HTERT RPE-1 (cell line): Measurements from ENCODE around the gene MESD.
"Not testable (repeated sequence)": the region's sequence is repeated elsewhere in the genome, so short reads cannot be mapped to it uniquely, and the experiment has no call there.

Experiments
- in situ Hi-C: fragments of 300-500 bp; cut with MboI; formaldehyde crosslinking; loops from 4 replicates; pipeline ENCODE4 v1.14.3; 2020; ENCODE audit warnings: low sequenced_read_pairs

The MESD gene

GRCh38 chr15:80966431-80967197 is 23.0 kb downstream of the MESD start:
- in situ Hi-C loops = no loop called here

- in situ Hi-C loops = not testable (repeated sequence)
Measured at GRCh38 chr15:80965454-80965853, 24.2 kb downstream of the MESD start.

DNA sequence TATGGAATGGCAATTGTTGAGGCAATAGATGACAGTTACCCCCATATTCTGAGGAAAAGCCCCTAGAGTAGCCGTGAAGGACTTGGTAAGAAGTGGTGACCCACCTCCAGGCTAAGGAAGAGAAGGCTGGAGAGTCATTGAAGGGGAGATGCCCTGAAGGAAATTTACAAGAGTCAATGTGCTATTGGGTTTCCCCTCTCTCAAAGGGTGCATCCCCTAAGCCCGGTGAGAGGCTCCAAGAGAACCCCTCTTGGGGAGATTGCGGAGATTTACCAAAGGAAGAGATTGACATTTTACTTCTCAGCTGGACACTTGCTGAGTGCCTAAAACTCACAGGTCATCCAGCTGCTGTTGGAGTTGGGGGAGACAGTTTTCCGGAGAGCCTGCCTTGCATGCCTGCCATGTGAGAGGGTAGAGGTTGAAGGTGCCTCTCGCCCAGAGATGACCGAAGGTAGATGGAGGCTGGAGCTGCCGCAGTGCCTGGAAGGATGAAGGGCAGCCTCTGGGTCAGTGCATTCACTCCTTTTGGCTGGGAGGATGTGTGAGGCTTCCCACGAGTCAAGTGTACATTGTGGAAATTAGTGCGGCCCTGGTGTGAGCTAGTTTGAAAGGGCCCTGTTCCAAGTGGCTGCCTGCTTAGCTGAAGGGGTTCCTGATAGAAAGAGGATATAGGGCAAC is 30.7 kb downstream of the MESD start:
- in situ Hi-C loops = no loop called here

DNA sequence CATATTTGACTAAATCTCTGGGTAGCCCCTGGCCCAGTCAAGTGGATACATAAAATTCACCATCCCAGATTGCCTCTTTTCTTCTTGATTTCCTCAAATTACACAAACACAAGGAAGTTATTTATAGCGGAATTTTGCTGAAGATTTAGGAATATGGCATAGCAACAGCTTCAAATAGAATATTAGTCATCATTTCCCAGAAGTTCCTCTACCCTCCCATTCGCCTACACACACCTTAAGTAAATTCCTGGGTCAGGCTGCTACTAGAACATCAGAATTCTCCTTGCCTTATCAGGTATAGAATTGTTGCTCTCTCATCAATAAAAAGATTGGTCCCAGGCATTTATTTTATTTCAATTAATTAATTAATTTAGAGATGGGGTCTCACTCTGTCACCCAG is 31.6 kb downstream of the MESD start:
- in situ Hi-C loops = no loop called here

DNA sequence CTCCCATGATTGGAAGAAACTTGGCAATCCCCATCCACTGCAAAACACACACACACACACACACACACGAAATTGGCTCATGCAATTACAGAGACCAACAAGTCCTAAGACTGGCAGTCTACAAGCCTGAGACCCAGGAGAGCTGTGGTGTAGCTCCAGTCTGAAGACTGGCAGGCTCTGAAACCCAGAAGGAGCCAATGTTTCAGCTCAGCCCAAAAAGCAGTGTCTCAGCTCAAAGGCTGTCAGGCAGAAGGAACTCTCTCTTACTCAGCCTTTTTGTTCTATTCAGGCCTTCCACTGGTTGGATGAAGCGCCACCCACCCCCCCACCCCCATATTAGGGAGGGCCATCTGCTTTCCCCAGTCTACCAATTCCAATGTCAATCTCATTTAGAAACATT is 32.1 kb downstream of the MESD start:
- in situ Hi-C loops = no loop called here

GRCh38 chr15:80955571-80956452 is 33.8 kb downstream of the MESD start:
- in situ Hi-C loops = not testable (repeated sequence)

- in situ Hi-C loops = no loop called here
Measured at GRCh38 chr15:80953953-80954778, 35.5 kb downstream of the MESD start.

- in situ Hi-C loops = no loop called here
Measured at GRCh38 chr15:80953001-80953952, 36.3 kb downstream of the MESD start.

DNA sequence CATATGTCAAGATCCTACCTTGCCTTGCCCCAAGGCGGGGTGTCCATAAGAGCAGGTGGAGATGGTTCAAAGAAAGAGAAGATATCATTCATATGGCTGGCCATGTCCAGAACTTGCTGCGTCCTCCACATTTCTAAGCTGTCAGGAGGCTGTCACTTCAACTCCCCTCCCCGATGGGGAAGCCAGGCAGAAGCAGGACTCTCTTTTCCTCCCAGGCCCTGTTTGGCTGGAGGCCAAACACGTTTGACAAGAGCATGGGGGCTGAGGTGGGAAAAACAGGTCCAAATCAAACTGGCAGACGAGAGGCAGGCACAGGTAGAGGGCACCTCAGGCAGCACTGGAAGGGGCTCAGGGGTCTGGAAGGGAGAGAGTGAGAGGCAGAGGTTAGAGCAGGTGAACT is 37.7 kb downstream of the MESD start:
- in situ Hi-C loops = no loop called here

GRCh38 chr15:80950291-80951078 is 39.1 kb downstream of the MESD start:
- in situ Hi-C loops = no loop called here

DNA sequence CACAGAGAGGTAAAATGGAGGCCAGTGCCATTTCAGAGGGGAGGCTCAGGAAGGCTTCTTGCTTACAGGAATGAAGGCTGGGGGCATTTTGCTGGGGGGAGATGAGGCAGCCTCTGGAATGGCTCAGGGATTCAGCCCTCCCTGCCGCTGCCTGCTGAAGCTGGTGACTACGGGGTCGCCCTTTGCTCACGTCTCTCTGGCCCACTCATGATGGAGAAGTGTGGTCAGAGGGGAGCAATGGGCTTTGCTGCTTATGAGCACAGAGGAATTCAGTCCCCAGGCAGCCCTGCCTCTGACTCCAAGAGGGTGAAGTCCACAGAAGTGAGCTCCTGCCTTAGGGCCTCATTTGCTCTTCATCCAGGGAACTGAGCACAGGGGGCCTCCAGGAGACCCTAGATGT is 39.9 kb downstream of the MESD start:
- in situ Hi-C loops = no loop called here

DNA sequence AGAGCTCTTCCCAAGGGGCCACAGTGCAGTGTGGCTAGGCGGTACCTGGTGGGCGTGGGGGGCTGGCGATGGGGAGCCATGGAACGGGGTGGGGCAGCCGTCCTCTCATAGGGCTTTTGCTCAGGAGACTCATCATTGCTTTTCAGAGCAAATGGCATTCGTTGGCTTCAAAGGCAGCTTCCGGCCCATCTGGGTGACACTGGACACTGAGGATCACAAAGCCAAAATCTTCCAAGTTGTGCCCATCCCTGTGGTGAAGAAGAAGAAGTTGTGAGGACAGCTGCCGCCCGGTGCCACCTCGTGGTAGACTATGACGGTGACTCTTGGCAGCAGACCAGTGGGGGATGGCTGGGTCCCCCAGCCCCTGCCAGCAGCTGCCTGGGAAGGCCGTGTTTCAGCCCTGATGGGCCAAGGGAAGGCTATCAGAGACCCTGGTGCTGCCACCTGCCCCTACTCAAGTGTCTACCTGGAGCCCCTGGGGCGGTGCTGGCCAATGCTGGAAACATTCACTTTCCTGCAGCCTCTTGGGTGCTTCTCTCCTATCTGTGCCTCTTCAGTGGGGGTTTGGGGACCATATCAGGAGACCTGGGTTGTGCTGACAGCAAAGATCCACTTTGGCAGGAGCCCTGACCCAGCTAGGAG is 40.8 kb downstream of the MESD start:
- in situ Hi-C loops = no loop called here

DNA sequence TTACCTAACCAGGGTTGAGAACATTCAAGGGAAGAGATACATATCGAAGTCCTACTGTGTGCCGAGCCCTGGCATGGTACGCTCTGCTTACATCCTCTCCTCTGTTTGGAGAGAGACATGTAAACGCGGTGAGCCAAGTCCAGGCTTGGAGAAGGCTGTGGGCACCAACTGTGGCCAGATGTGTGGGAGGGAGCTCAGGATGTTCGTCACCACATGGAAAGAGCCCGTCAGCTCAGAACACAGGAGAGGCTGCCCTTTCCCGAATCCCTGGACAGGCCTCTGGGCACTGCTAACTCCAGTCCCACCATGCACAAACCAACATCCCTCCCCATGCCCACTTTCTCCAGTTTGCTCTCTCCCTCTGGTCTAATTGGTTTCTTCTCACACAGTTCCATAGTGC is 43.0 kb downstream of the MESD start:
- in situ Hi-C loops = no loop called here

DNA sequence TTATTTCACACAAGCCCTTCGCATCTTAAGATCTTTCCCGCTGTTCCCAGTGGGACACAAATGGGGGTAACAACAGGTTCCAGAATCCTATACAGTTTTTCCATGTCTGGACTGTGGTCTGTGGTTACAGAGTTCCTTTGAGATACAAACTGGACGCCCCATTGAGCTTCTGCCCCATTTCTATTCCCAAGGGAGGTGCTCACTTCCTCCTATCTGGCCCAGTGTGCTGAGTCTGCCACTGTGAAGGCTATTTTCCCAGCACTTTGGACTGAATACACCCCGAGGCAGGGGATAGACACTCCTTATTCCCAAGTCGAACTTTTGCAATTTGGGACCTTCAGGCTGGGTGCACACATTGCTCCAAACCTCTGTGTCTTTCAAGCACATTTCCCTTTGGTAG is 44.0 kb downstream of the MESD start:
- in situ Hi-C loops = no loop called here

GRCh38 chr15:80944818-80945217 is 44.8 kb downstream of the MESD start:
- in situ Hi-C loops = no loop called here

- in situ Hi-C loops = no loop called here
Measured at GRCh38 chr15:80942746-80943565, 46.7 kb downstream of the MESD start.

DNA sequence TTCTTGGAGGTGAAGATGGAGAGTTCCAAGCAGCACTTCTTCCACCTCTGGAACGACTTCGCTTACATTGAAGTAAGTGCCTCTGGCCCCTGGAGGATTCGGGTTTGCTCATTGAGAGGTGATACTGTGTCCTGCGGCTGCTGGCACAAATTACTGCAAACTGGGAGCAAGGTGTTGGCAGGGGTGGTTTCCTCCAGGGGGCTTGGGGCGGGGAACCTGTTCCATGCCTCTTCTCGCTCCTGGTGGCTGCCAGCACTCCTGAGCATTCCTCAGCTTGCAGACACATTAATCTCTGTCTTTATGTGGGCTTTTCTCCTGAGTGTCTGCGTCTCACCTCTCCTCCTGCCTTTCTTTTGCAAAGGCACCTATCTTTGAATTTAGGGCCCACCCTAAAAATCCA is 47.4 kb downstream of the MESD start:
- in situ Hi-C loops = no loop called here

DNA sequence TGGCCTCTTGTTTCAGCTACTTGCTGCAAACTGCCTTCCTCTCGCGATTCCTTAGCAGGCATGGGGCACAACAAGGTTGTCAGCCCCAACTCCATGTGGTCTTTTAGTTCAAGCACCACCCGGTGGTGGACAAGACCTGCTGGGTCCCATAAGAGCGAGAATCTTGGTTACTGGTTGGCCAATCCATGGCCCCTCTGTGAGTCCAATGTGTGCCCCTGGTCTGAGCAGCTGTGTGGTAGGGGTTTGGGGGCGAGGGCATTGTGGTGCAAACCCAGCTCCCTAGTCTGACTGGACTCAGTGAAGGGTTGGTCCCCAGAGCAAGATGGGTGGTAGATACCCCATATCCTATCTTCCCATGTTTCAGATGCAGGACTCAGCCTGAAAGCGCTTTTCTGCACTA is 48.8 kb downstream of the MESD start:
- in situ Hi-C loops = no loop called here
